Stimulated activated CD8-positive, alpha-beta memory T cell treated with anti-CD3 and anti-CD28 coated beads, Interleukin-2, amount 100 ng/mL, for 1 hour (primary cell): Measurements from ENCODE around the gene CDC42.
A peak's percentile ranks its signal among the peaks of the same experiment; 100 is the strongest.

Experiments used
- DNase-seq, 2 donors: peaks; one replicate each; pipeline ENCODE4 v3.0.0-alpha.2; 2020; ENCODE audit warnings: low read depth in 2 of 2

CDC42 gene

GRCh38 chr1:22128392-22128791, 75.9 kb downstream of the CDC42 start:
- DNase-seq: no peak

DNA sequence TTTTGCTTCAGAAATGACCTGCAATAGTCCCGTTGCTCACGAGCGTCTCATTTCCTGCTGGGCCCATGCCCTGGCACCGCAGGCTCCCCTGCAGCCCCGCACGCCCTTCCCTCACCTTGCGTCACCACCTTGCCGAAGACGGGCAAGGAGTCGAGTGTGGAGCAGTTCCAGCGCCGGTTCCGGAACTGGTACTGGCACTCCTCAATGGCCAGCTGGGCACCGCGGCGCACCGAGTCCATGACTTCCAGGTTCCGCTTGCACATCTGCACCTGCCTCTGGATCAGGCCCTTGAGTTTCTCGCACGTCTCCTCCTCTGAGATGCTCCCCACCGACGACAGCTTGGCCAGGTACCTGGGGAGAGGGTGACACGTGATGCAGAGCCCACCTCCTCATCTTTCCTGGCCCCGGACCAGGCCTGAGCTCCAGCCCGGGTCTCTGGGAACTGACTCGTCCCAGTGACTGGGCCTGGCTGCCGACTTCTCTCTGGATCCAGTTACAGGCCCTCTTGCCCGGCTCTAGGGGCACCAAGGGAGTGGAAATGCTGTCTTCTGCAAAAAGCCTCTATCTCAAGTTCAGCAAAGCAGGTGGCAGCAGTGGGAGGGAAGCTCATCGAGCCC, 77.1 kb downstream of the CDC42 start:
- DNase-seq: no peak

DNA sequence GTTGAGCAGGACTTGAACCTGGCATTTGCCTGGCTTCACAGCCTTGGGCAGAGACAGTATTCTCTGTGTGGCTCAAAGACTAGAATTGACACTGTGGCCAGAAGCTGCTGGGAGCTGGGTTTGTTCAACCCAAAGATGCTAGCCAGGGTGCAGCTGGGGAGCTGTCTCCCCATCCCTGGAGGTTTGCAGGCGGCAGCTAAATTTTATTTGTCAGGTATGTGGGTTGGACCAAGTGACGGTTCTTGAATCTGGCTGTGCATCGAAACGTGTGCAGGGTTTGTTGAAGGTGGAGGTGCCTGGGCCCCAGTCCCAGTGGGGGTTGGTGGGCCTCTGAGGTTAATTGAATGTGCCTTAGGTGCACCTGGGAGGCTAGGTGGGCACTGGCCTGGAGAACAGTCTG, 78.6 kb downstream of the CDC42 start:
- DNase-seq: no peak

DNA sequence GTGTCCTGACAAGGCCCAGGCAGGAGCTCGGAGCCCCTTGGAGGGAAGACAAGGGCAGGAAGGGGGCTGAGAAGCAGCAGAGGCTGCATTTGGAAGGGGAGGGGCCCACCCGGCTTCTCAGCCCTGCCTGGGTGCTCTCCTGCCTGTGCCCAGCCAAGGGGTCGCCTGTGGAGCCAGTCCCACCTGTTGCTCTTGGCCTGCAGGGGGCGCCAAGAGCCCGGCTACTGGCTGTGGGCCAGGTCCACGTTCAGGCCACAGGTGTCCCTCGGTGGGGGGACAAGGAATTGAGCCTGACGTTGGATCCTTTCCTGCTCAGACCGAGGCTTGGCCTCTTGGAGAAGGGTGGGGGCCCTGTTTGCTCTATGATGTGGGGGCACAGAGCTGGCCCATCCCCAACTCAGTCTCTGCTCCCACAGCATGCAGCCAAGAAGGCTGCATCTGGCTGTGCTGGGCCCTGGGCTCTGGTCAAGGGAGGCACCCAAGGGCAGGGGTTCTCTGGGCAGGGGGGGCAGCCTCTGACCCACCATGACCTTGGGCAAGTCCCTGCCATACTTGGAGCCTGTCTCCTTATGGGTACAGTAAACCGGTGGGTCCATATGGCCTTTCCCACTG, 79.5 kb downstream of the CDC42 start:
- peak; percentile 8 to 16 for DNase-seq

DNA sequence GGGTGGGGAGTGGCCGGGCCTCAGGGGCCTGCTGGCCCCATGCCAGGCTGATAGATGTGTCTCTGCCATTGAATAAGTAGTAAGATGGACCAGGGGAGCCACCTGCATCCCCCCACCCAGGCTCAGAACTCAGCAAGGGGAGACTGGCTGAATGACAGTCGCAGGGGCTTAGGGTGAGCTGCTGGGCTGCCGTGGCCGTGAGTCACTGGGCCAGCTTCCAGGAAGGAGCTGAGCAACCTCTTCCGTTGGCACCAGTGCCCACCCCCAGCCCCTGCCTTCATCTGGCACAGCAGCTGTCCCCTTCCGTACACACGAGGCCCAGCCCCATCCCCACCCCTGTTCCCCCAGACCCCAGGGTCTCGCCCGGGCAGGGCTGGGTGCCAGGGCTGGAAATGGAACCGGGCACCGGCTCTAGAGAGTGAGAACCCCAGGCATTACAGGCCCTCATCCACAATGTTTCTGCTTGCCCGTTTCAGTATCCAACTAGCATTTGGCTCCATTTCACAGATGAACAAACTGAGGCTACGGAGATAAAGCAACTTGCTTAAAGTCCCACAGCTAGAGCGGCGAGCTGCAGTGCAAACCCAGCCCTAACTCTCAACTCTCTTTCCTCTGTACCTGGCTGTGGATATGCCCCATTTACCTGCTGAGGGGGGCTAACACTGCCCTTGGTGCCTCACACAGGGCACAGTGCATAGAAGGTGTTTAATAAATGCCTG, 80.2 kb downstream of the CDC42 start:
- DNase-seq: no peak

GRCh38 chr1:22133247-22133930, 80.9 kb downstream of the CDC42 start:
- DNase-seq: no peak

DNA sequence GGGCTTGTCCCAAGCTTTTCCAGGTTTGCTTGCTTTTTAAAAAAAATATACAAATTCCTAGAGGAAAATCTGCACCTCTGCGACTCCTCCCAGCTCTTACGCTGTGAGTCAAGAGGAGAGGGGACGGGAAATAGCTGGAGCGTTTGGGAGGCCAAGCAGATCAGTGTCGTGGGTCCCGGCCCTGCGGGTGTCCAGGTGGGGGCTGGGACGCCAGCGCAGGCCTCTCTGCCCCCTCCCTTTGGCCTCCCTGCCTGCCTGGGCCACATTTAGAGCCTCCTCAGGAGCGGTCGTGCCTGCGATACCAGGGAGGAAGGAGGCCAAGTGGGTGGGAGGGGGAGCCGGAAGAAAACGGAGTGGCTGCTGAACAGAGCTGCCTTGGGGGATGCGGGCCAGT, 81.4 kb downstream of the CDC42 start:
- no peak for DNase-seq

GRCh38 chr1:22137004-22137720, 84.7 kb downstream of the CDC42 start:
- no peak for DNase-seq

- no peak for DNase-seq
Measured at GRCh38 chr1:22139066-22139594, 86.6 kb downstream of the CDC42 start.

DNA sequence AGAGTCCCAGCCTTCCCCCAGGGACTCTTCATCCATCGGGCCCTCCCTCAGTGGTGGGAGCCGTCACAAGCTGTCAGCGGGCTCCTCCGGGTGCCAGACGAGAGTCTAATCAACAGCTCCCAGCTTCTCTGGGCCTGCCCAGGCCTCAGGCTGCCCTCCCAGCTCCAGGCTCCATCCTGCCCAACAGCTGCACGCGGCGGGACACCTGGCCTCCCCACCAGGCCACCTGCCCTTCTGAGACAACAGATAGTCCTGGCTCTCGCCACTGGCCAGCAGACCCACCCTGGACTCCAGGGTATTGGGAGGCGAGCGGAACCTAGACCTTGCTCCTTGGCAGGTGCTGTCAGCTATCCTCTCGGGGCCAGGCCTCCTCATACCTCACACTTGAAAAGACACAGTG, 87.3 kb downstream of the CDC42 start:
- DNase-seq: no peak
